Measurements from ENCODE around the gene DHDDS. TPM values are rescaled to one million over a fixed set of nuclear protein-coding genes. Genes with fewer than 3 reads are reported as not detected.

DHDDS gene
- total RNA-seq, 3 donors from 2014 or later, result 37.0 to 85.9 (median 42.9) TPM

- peaks cover 0 to 12% of the 10 kb centered on the region in 2 donors for H3K4me1 ChIP-seq
- no peaks in the 10 kb centered on the region for H3K36me3 ChIP-seq
- no peaks in the 10 kb centered on the region for H3K27me3 ChIP-seq
- no peak for DNase-seq (ENCODE audit: low spot score in 2 of 2)
- TF ChIP-seq CTCF (IDR thresholded peaks at IDR 0.05) (no peak), POLR2AphosphoS5 (IDR thresholded peaks at IDR 0.05) (no peak), POLR2A (IDR thresholded peaks at IDR 0.05) (no peak)
- intact Hi-C loops (cut with DNase I; ENCODE audit: low total_unique reads), result no loop called here
- no peak overlapping the region for H3K4me3 ChIP-seq
- H3K9me3 ChIP-seq, result no peaks in the 10 kb centered on the region
- no peak overlapping the region for H3K27ac ChIP-seq
Measured at GRCh38 chr1:26474818-26475217, 42.7 kb downstream of the DHDDS start.

- intact Hi-C loops (cut with DNase I; ENCODE audit: low total_unique reads), result no loop called here
- Histone ChIP-seq H3K9me3 (no peaks in the 10 kb centered on the region), H3K27ac (no peak overlapping the region), H3K27me3 (no peaks in the 10 kb centered on the region), H3K36me3 (no peaks in the 10 kb centered on the region), H3K4me3 (no peak overlapping the region), H3K4me1 (peaks cover 0 to 8% of the 10 kb centered on the region in 2 donors)
- DNase-seq (ENCODE audit: low spot score in 2 of 2), result no peak
- TF ChIP-seq POLR2AphosphoS5 (IDR thresholded peaks at IDR 0.05), result no peak
- no peak for TF ChIP-seq CTCF (IDR thresholded peaks at IDR 0.05)
- no peak for TF ChIP-seq POLR2A (IDR thresholded peaks at IDR 0.05)
Measured at GRCh38 chr1:26475989-26476388, 43.9 kb downstream of the DHDDS start.

- Histone ChIP-seq H3K4me3 (no peak overlapping the region), H3K27me3 (no peaks in the 10 kb centered on the region), H3K36me3 (no peaks in the 10 kb centered on the region), H3K4me1 (peaks cover 0 to 8% of the 10 kb centered on the region in 2 donors), H3K27ac (no peak overlapping the region), H3K9me3 (no peaks in the 10 kb centered on the region)
- intact Hi-C loops (cut with DNase I; ENCODE audit: low total_unique reads), result no loop called here
- DNase-seq (ENCODE audit: low spot score in 2 of 2), result no peak
- TF ChIP-seq POLR2A (IDR thresholded peaks at IDR 0.05) (no peak), CTCF (IDR thresholded peaks at IDR 0.05) (no peak), POLR2AphosphoS5 (IDR thresholded peaks at IDR 0.05) (no peak)
Measured at GRCh38 chr1:26476958-26477357, 44.8 kb downstream of the DHDDS start.

GRCh38 chr1:26477446-26478152, 45.5 kb downstream of the DHDDS start:
- intact Hi-C loops (cut with DNase I; ENCODE audit: low total_unique reads), result loop anchor here (1.0 kb wide), 1 partner anchor 18 kb away; no protein-coding TSS in a partner anchor
- no peak for DNase-seq (ENCODE audit: low spot score in 2 of 2)
- TF ChIP-seq CTCF (IDR thresholded peaks at IDR 0.05) (no peak), POLR2AphosphoS5 (IDR thresholded peaks at IDR 0.05) (no peak), POLR2A (IDR thresholded peaks at IDR 0.05) (no peak)

GRCh38 chr1:26478159-26478558, 46.0 kb downstream of the DHDDS start:
- Histone ChIP-seq H3K4me1 (peaks cover 0 to 8% of the 10 kb centered on the region in 2 donors), H3K4me3 (no peak overlapping the region), H3K9me3 (no peaks in the 10 kb centered on the region), H3K27me3 (no peaks in the 10 kb centered on the region), H3K36me3 (no peaks in the 10 kb centered on the region), H3K27ac (no peak overlapping the region)
- no peak for TF ChIP-seq CTCF (IDR thresholded peaks at IDR 0.05)
- TF ChIP-seq POLR2A (IDR thresholded peaks at IDR 0.05), result no peak
- no peak for TF ChIP-seq POLR2AphosphoS5 (IDR thresholded peaks at IDR 0.05)
- intact Hi-C loops (cut with DNase I; ENCODE audit: low total_unique reads), result loop anchor here (1.0 kb wide), 1 partner anchor 17 kb away; no protein-coding TSS in a partner anchor
- DNase-seq (ENCODE audit: low spot score in 2 of 2), result no peak

More at GRCh38 chr1:26477446-26478152, 45.5 kb downstream of the DHDDS start:
- H3K9me3 ChIP-seq, result no peaks in the 10 kb centered on the region
- H3K36me3 ChIP-seq, result no peaks in the 10 kb centered on the region
- H3K4me3 ChIP-seq, result no peak overlapping the region
- H3K27ac ChIP-seq, result no peak overlapping the region
- H3K4me1 ChIP-seq, result peaks cover 0 to 8% of the 10 kb centered on the region in 2 donors
- H3K27me3 ChIP-seq, result no peaks in the 10 kb centered on the region
